ENCODE results near the gene ZNF780A. TPM values are rescaled to one million over a fixed set of nuclear protein-coding genes. Genes with fewer than 3 reads are reported as not detected.
"Not testable (repeated sequence)": the region's sequence is repeated elsewhere in the genome, so short reads cannot be mapped to it uniquely, and the experiment has no call there.

ZNF780A gene
- total RNA-seq, 1 donor from 2014 or later, result 31.3 TPM

- DNase-seq (ENCODE audit: low spot score), result no peak
Observed at GRCh38 chr19:40084948-40085347, 5.8 kb downstream of the ZNF780A start.

- DNase-seq (ENCODE audit: low spot score), result no peak
Observed at GRCh38 chr19:40081411-40081810, 9.3 kb downstream of the ZNF780A start.

GRCh38 chr19:40080289-40080688, 10.5 kb downstream of the ZNF780A start:
- no peak for DNase-seq (ENCODE audit: low spot score)

GRCh38 chr19:40078377-40078776, 12.4 kb downstream of the ZNF780A start:
- no peak for DNase-seq (ENCODE audit: low spot score)

GRCh38 chr19:40070058-40070457, 20.7 kb downstream of the ZNF780A start:
- no peak for DNase-seq (ENCODE audit: low spot score)

GRCh38 chr19:40059624-40060023, 31.1 kb downstream of the ZNF780A start:
- DNase-seq (ENCODE audit: low spot score), result no peak

GRCh38 chr19:40057166-40057565, 33.6 kb downstream of the ZNF780A start:
- DNase-seq (ENCODE audit: low spot score), result no peak

GRCh38 chr19:40056505-40056904, 34.2 kb downstream of the ZNF780A start:
- no peak for DNase-seq (ENCODE audit: low spot score)

GRCh38 chr19:40055832-40056504, 34.8 kb downstream of the ZNF780A start, which contains the start of gene ZNF780B:
TSS of gene ZNF780B (minus strand) at chr19:40056231. CDS start at chr19:40050332, 5,899 bp downstream.
- DNase-seq (ENCODE audit: low spot score), result peak; percentile 81

GRCh38 chr19:40055049-40055448, 35.7 kb downstream of the ZNF780A start:
- DNase-seq (ENCODE audit: low spot score), result no peak

GRCh38 chr19:40054632-40055031, 36.1 kb downstream of the ZNF780A start:
- no peak for DNase-seq (ENCODE audit: low spot score)

- no peak for DNase-seq (ENCODE audit: low spot score)
Observed at GRCh38 chr19:40053491-40053890, 37.3 kb downstream of the ZNF780A start.

GRCh38 chr19:40041718-40042117, 49.0 kb downstream of the ZNF780A start:
- not testable (repeated sequence) for DNase-seq (ENCODE audit: low spot score)

- DNase-seq (ENCODE audit: low spot score), result not testable (repeated sequence)
Observed at GRCh38 chr19:40038047-40038446, 52.7 kb downstream of the ZNF780A start.

GRCh38 chr19:40035996-40036395, 54.7 kb downstream of the ZNF780A start:
- DNase-seq (ENCODE audit: low spot score), result no peak

- no peak for DNase-seq (ENCODE audit: low spot score)
Observed at GRCh38 chr19:40033989-40034560, 56.7 kb downstream of the ZNF780A start.

- DNase-seq (ENCODE audit: low spot score), result no peak
Observed at GRCh38 chr19:40026597-40026970, 64.2 kb downstream of the ZNF780A start.

- DNase-seq (ENCODE audit: low spot score), result no peak
Observed at GRCh38 chr19:40025938-40026596, 64.7 kb downstream of the ZNF780A start.

- no peak for DNase-seq (ENCODE audit: low spot score)
Observed at GRCh38 chr19:40023969-40024368, 66.8 kb downstream of the ZNF780A start.

All from umbilical cord (tissue), 2 donors.